Measurements from ENCODE around the gene SELE.

GRCh38 chr1:169711469-169712308, 22.2 kb downstream of the SELE start, which contains the start of gene SELL:
- TF ChIP-seq GATA3 (IDR thresholded peaks at IDR 0.05; ENCODE audit: low read depth, low read length) (no peak), GATA2 (IDR thresholded peaks at IDR 0.05; ENCODE audit: low read depth, low read length) (no peak)

Measured in SH-SY5Y (cell line).